Activated T-helper 1 cell treated with anti-CD3 and anti-CD28 coated beads, Interleukin-2, amount 50 U/mL, for 16 hours (primary cell): ENCODE measurements around the gene DPPA5.
"Not testable (repeated sequence)": the region's sequence is repeated elsewhere in the genome, so short reads cannot be mapped to it uniquely, and the experiment has no call there.

Experiments
- DNase-seq, 2 donors: peaks; one replicate each; pipeline ENCODE4 v3.0.0-alpha.2; 2020; ENCODE audit warnings: low read depth in 1 of 2, low spot score in 1 of 2

Gene DPPA5

DNA sequence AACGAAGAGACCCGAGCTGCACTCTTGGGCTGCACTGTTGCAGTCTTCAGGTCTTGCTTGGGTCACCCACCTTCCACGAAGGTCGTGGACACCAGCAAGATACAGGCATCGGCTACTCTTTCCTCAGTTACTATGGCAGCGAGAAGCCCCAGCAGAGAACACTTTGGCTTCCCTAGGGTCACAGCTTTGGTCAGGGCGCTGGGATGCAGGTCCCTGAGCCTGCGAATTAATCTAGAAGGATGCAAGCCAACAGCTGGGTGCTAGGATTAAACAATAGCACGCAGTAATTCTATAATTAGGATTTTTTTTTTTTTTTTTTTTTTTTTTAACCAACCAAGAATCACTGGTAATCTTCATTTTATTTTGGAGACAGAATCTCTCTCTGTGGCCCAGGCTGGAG lies 10.5 kb upstream of the DPPA5 start:
- no peak for DNase-seq

GRCh38 chr6:73364121-73364520 lies 10.0 kb upstream of the DPPA5 start:
- no peak for DNase-seq

DNA sequence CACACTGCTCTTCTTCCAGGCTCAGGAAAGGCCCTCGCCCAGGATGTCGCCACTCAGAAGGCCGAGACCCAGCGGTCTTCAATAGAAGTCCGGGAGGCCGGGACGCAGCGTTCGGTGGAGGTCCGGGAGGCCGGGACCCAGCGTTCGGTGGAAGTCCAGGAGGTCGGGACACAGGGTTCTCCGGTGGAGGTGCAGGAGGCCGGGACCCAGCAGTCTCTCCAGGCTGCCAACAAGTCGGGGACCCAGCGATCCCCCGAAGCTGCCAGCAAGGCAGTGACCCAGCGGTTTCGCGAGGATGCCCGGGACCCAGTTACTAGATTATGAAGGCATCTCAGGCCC lies 9.4 kb upstream of the DPPA5 start:
- DNase-seq = no peak

DNA sequence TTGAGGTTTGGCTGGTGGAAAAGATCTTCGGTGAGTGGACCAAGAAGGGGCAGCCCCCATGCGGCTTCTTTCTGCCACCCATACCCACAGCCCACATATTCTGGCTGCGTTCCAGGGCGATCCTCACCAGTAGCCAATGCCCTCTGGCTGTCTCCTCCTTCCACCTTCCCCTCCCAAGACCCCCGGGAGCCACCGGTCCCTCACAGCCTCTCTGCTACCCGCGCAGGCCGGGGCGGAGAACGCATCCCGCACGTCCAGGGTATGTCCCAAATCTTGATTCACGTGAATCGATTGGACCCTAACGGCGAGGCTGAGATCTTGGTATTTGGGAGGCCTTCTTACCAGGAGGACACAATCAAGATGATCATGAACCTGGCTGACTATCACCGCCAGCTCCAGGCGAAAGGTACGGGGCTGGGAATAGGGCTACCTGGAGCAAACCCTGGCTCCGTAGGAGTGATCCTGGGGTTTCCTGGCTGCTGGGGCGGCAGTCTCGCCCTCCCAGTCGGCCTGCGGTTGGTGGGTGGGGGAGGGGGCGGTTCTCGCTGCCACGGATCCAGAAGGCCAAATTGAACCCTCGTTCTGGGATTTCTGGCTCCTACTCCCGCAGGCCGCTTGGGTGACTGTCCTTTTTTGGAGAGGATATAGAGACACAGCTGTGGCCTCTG lies 8.9 kb upstream of the DPPA5 start:
- no peak for DNase-seq

DNA sequence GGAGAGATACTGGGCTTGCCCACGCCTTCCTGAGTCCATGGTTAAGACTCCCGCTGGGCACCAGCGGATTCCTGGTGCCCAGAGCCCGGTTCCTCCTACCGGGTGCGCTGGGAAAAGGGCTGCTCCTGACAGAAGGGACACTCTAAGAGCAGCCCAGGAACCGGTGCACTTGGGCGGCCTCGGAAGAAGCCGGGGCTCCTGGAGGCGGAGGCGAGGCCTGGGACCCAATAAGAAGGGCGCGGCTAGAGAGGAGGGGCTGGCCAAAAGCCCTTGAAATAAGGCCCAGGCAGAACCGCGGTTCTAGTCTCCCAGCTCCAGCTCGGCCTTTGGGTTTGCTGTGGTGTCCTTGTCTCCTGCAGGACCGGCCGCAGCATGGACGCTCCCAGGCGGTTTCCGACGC lies 8.3 kb upstream of the DPPA5 start, which contains the start of gene KHDC3L:
Gene KHDC3L (plus strand): TSS at position 301 of the 400 bp plus-strand sequence. CDS start 72 bp downstream, at position 373.
- DNase-seq = no peak

- no peak for DNase-seq
Observed at GRCh38 chr6:73349311-73349710, 4.8 kb downstream of the DPPA5 start.

DNA sequence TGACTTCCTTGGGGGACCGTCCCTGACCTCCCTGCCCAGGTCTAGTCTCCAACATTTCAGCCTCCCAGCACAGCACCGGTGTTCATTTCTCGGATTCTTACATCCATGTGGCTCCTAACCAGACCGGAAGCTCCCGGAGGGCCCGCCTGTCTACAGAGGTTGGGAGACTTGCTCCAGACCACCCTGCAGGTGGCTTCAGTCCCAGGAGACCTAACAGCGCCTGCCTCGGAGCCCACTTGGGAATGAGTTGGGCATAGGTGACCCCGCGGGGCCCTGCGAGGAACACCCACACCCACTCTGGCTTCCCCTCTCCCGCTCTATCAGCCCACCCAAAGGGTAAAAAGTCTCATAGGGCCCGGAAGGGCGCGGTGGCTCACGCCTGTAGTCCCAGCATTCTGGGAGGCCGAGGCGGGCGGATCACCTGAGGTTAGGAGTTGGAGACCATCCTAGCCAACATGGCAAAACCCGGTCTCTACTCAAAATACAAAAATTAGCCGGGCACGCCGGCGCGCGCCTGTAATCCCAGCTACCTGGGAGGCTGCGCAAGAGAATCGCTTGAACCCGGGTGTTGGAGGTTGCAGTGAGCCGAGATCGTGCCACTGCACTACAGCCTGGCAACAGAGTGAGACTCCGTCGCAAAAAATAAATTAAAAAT lies 5.4 kb downstream of the DPPA5 start:
- no peak for DNase-seq

- no peak for DNase-seq
Observed at GRCh38 chr6:73343164-73343563, 10.9 kb downstream of the DPPA5 start.

DNA sequence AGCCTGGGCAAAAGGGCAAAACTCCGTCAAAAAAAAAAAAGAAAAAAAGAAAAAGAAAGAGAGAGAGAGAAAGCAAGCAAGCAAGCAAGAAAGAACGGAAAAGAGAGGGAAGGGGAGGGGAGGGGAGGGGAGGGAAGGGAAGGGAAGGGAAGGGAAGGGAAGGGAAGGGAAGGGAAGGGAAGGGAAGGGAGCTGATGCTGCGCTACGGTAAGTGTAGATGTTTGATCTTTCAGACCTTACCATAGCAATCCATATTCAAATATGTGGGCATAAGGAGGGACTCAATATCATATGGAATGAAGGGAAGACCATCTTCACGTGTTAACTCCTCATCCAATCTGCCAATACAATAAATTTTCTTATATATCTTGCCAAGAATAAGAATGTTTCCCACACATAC lies 11.9 kb downstream of the DPPA5 start:
- DNase-seq = no peak

DNA sequence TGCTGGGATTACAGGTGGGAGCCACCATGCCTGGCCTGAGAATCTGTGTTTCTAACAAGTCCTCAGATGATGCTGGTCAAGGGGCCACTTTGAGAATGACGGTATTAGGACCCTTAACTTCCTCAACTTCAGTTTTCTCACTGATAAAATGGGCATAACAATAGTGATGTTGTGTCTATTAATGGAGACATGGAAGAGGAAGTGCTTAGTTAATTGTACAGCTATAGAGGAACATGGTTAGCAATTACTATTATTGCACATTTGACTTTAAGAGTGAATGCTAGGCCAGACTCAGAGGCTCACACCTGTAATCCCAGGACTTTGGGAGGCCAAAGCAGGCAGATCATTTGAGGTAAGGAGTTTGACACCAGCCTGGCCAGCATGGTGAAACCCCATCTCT lies 12.7 kb downstream of the DPPA5 start:
- no peak for DNase-seq

GRCh38 chr6:73340048-73340447 lies 14.0 kb downstream of the DPPA5 start:
- no peak for DNase-seq

DNA sequence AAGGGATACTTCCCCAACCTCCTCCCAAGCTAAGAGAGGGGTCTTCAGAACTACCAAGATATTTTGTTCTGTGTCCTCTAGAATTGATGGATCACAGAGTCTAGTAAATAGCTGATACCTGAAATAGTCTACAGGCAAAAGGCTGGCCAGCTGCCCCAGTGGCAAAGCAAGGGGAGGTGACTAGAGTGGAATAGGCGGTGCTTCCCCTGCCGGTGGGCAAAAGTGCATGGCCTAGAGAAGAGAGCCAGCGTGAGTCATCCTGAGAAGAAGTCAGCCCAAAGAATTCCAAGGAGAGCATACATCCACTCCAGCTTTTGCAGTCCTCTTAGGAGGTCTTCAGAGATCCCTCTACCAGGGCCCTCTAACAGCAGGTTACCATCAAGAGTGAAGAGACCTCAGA lies 14.7 kb downstream of the DPPA5 start:
- DNase-seq = no peak

GRCh38 chr6:73329201-73329600 lies 24.9 kb downstream of the DPPA5 start:
- DNase-seq = no peak

- DNase-seq = no peak
Observed at GRCh38 chr6:73328790-73329189, 25.3 kb downstream of the DPPA5 start.

- no peak for DNase-seq
Observed at GRCh38 chr6:73325656-73326055, 28.4 kb downstream of the DPPA5 start.

GRCh38 chr6:73323323-73323722 lies 30.8 kb downstream of the DPPA5 start:
- DNase-seq = no peak

- DNase-seq = no peak
Observed at GRCh38 chr6:73314577-73315492, 39.2 kb downstream of the DPPA5 start.

DNA sequence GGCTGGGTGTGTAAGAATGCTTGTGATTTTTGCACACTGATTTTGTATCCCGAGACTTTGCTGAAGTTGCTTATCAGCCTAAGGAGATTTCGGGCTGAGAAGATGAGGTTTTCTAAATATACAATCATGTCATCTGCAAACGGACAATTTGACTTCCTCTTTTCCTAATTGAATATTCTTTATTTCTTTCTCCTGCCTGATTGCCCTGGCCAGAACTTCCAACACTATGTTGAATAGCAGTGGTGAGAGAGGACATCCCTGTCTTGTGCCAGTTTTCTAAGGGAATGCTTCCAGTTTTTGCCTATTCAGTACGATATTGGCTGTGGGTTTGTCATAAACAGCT lies 43.6 kb downstream of the DPPA5 start:
- DNase-seq = not testable (repeated sequence)

GRCh38 chr6:73309785-73310502 lies 44.1 kb downstream of the DPPA5 start:
- DNase-seq = peak in 1 of 2 donors; percentile 24

DNA sequence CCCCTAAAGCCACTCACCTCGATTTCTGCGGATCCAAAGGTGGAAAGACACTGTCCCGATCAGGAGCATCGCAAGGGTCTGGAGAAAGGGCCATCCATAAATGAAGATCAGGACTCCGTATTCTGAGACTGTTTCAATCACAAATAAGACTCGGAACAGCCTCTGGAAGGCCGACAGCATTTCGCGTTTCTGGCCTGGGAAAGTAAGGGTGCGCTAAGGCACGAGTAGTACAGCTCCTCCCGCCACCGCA lies 44.6 kb downstream of the DPPA5 start:
- no peak for DNase-seq

GRCh38 chr6:73308712-73309534 lies 45.2 kb downstream of the DPPA5 start:
- DNase-seq = no peak
